ENCODE measurements around the gene NT5DC1.

Gene NT5DC1

DNA sequence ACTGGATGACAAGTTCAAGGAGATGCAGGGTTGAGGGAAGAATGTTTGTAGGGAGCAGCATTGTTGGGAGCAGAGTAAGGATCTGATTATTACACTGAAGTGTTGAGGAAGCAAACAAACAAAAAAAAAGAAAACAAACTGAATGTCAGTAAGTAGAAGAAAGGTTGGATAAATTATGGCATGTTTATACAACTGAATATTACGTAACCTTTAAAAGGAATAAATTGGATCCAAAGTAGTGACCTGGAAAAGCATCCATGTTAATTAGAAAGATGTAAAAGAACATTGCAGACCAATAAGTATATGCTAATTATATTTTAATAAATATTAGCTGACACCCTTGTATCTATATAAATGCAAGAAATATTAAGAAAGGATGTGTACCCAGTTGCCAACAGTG, 191.9 kb downstream of the NT5DC1 start:
- H3K4me3 ChIP-seq (ENCODE audit: low read depth, low read length), result no peak overlapping the region
- POLR2A ChIA-PET, result no interaction called here
- no peaks in the 10 kb centered on the region for H3K9me3 ChIP-seq (ENCODE audit: control insufficient read depth, insufficient read depth, low read depth, low read length)
- H3K4me1 ChIP-seq (ENCODE audit: control insufficient read depth, insufficient read depth, low read length), result no peaks in the 10 kb centered on the region
- H3K36me3 ChIP-seq (ENCODE audit: control insufficient read depth in 2 of 2, insufficient read depth in 1 of 2, low read length in 2 of 2), result no peaks in the 10 kb centered on the region
- CTCF ChIA-PET, result interaction anchor here (0.6 to 2.3 kb wide), 6 partner anchors 24 to 268 kb away, joined by 3 to 15 read pairs (median 6); partner anchors contain the start of gene CALHM5
- TF ChIP-seq YY1 (tag by site-specific recombination; IDR thresholded peaks at IDR 0.05) (no peak), ZNF513 (tag by site-specific recombination; IDR thresholded peaks at IDR 0.05) (no peak), ZEB2 (tag by site-specific recombination; IDR thresholded peaks at IDR 0.05) (no peak), ZNF473 (tag by site-specific recombination; IDR thresholded peaks at IDR 0.05) (no peak), ZNF76 (tag by site-specific recombination; IDR thresholded peaks at IDR 0.05; ENCODE audit: borderline replicate concordance, low read depth) (no peak), GFI1B (tag by site-specific recombination; IDR thresholded peaks at IDR 0.05) (no peak), HOXA7 (CRISPR knock-in tag; IDR thresholded peaks at IDR 0.05; ENCODE audit: borderline replicate concordance) (no peak), PBX3 (CRISPR knock-in tag; IDR thresholded peaks at IDR 0.05) (no peak), ZBTB7A (tag by site-specific recombination; IDR thresholded peaks at IDR 0.05; ENCODE audit: low read depth) (no peak), OSR2 (tag by site-specific recombination; IDR thresholded peaks at IDR 0.05) (no peak), ZNF37A (tag by site-specific recombination; IDR thresholded peaks at IDR 0.05) (no peak), ZNF391 (tag by site-specific recombination; IDR thresholded peaks at IDR 0.05; ENCODE audit: borderline replicate concordance, low read depth) (no peak), WT1 (tag by site-specific recombination; IDR thresholded peaks at IDR 0.05) (no peak), FEZF1 (tag by site-specific recombination; IDR thresholded peaks at IDR 0.05) (no peak)
- TF ChIP-seq, protein P1, sequence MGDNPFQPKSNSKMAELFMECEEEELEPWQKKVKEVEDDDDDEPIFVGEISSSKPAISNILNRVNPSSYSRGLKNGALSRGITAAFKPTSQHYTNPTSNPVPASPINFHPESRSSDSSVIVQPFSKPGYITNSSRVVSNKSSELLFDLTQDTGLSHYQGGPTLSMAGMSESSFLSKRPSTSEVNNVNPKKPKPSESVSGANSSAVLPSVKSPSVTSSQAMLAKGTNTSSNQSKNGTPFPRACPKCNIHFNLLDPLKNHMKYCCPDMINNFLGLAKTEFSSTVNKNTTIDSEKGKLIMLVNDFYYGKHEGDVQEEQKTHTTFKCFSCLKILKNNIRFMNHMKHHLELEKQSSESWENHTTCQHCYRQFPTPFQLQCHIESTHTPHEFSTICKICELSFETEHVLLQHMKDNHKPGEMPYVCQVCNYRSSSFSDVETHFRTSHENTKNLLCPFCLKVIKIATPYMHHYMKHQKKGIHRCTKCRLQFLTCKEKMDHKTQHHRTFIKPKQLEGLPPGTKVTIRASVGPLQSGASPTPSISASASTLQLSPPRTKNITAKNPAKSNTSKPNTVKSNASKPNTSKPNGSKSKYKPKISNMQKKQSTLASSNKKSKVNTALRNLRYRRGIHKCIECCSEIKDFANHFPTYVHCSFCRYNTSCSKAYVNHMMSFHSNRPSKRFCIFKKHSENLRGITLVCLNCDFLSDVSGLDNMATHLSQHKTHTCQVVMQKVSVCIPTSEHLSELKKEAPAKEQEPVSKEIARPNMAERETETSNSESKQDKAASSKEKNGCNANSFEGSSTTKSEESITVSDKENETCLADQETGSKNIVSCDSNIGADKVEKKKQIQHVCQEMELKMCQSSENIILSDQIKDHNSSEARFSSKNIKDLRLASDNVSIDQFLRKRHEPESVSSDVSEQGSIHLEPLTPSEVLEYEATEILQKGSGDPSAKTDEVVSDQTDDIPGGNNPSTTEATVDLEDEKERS (tag by site-specific recombination; IDR thresholded peaks at IDR 0.05), result no peak
- TF ChIP-seq, protein P2, sequence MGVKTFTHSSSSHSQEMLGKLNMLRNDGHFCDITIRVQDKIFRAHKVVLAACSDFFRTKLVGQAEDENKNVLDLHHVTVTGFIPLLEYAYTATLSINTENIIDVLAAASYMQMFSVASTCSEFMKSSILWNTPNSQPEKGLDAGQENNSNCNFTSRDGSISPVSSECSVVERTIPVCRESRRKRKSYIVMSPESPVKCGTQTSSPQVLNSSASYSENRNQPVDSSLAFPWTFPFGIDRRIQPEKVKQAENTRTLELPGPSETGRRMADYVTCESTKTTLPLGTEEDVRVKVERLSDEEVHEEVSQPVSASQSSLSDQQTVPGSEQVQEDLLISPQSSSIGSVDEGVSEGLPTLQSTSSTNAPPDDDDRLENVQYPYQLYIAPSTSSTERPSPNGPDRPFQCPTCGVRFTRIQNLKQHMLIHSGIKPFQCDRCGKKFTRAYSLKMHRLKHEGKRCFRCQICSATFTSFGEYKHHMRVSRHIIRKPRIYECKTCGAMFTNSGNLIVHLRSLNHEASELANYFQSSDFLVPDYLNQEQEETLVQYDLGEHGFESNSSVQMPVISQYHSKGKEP (tag by site-specific recombination; IDR thresholded peaks at IDR 0.05), result no peak
- H3K27ac ChIP-seq (ENCODE audit: extremely low read depth, low read depth, low read length), result no peak overlapping the region

- Histone ChIP-seq H3K36me3 (ENCODE audit: control insufficient read depth in 2 of 2, insufficient read depth in 1 of 2, low read length in 2 of 2) (no peaks in the 10 kb centered on the region), H3K4me3 (ENCODE audit: low read depth, low read length) (no peak overlapping the region), H3K4me1 (ENCODE audit: control insufficient read depth, insufficient read depth, low read length) (no peaks in the 10 kb centered on the region), H3K9me3 (ENCODE audit: control insufficient read depth, insufficient read depth, low read depth, low read length) (no peaks in the 10 kb centered on the region), H3K27ac (ENCODE audit: extremely low read depth, low read depth, low read length) (no peak overlapping the region)
- ChIA-PET CTCF (interaction anchor here (0.6 to 2.0 kb wide), 3 partner anchors 10 to 869 kb away, joined by 3 to 12 read pairs (median 3); no protein-coding TSS in a partner anchor), POLR2A (no interaction called here)
- no peak for TF ChIP-seq ZNF214 (tag by site-specific recombination; IDR thresholded peaks at IDR 0.05; ENCODE audit: borderline replicate concordance)
- TF ChIP-seq WT1 (tag by site-specific recombination; IDR thresholded peaks at IDR 0.05), result no peak
- TF ChIP-seq, protein P1 (tag by site-specific recombination; IDR thresholded peaks at IDR 0.05), result 0 out of 2 replicates have a peak, but pooled peaks have one; percentile 24
- TF ChIP-seq REPIN1 (tag by site-specific recombination; IDR thresholded peaks at IDR 0.05; ENCODE audit: low read depth), result no peak
- no peak for TF ChIP-seq BCL6B (tag by site-specific recombination; IDR thresholded peaks at IDR 0.05)
- no peak for TF ChIP-seq ZNF692 (tag by site-specific recombination; IDR thresholded peaks at IDR 0.05)
- TF ChIP-seq YY2 (tag by site-specific recombination; IDR thresholded peaks at IDR 0.05), result no peak
- TF ChIP-seq ZBTB21 (tag by site-specific recombination; IDR thresholded peaks at IDR 0.05), result no peak
Observed at GRCh38 chr6:116298273-116298672, 197.6 kb downstream of the NT5DC1 start.
